GM18511 (cell line): ENCODE measurements around the gene ARID3B.

Experiments
- ATAC-seq: cut with Tn5 transposase; IDR thresholded peaks from one replicate; pipeline ENCODE4 v1.9.1; 2021; ENCODE audit warnings: mild to moderate bottlenecking, moderate library complexity; ENCODE audit not compliant: unreplicated experiment

ARID3B gene

DNA sequence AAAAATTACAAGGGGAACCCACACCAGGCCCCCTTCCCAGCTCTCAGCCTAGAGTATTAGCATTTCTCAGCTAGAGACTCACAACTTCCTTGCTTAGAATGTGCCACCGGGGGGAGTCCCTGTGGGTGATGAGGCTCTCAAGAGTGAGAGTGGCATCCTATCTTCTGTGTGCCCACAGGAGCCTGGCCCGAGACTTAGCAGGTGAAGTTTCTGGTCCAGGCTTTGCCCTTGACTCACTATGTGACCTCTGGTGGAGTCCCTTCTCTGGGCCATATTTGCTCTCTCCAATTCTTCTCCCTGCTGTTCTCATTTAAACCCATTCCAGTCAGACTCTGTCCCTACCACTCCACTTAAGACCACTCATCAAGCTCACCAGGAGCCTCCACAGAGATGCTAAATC is 92.8 kb downstream of the ARID3B start:
- no peak for ATAC-seq

DNA sequence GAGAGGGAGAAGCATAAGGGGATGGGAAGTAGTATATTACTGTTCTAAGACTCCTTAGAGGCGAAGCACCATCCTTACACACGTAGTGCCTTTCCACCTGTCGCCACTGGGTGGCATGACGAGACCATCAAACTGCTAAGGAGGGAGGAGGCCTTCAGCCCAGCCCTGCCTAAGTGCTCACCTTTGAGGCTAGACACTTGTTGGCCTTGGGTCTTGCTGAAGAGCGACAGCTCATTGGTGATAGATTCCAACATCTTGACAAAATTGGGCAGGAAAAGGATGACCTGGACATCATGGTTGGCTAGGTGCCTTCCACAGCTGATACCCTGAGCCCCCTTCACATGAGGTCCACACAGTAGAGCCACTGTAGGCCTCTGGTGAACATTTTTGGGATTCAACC is 94.2 kb downstream of the ARID3B start:
- no peak for ATAC-seq

DNA sequence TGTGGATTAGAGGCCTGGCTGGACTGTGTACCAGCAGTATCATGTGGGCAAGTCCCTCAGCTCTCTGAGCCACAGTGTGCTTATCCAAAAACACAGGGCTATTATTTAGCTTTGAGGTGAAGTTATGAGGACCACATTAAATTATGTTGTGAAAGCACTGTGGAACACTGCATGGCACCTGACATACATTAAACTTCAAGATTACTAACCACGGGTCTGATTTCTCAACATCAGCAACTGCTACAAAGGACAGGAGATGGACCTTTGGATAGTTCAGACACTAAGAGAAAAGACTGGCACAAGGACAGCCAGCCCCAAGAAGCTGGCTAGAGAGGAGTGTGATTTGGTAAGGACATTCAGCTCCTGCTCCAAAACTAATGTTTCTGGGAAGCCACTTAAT is 96.0 kb downstream of the ARID3B start:
- ATAC-seq = no peak

DNA sequence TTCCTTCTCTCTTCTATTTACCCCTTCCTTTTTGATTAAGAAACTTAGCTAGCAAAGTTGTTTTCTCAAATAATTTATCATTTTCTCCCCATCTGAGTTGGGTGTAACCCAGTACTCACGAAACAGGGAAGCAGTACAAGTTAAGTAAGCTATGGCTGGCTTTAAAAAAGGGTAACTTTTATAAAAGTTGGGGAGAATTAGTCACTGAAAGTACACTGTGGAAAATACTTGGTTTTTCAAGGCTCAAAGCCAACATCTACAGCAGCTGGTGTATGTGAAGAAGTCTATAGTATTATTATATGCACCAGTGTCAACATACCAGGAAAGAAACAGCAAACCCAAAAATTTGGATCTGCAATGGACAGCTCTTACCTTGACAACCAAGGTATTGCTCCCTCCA is 100.1 kb downstream of the ARID3B start:
- ATAC-seq = no peak

DNA sequence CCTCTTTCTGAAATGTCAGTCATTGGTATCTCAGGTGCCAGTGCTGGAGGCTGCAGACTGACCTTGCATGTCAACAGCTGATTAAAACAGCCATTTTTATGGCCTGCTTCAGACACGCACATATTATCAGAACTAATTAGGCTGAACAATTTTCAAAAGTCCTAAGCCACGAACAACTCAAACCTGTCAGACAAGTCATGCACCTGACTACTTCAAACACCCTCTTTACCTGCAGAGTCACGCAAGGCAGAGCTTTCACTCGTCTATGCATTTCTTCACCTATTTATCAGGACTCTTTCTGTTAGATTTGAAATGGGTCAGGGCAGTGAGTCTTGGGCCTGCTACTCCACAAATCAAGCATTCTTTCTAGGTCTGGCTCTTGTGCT is 101.3 kb downstream of the ARID3B start:
- ATAC-seq = no peak

DNA sequence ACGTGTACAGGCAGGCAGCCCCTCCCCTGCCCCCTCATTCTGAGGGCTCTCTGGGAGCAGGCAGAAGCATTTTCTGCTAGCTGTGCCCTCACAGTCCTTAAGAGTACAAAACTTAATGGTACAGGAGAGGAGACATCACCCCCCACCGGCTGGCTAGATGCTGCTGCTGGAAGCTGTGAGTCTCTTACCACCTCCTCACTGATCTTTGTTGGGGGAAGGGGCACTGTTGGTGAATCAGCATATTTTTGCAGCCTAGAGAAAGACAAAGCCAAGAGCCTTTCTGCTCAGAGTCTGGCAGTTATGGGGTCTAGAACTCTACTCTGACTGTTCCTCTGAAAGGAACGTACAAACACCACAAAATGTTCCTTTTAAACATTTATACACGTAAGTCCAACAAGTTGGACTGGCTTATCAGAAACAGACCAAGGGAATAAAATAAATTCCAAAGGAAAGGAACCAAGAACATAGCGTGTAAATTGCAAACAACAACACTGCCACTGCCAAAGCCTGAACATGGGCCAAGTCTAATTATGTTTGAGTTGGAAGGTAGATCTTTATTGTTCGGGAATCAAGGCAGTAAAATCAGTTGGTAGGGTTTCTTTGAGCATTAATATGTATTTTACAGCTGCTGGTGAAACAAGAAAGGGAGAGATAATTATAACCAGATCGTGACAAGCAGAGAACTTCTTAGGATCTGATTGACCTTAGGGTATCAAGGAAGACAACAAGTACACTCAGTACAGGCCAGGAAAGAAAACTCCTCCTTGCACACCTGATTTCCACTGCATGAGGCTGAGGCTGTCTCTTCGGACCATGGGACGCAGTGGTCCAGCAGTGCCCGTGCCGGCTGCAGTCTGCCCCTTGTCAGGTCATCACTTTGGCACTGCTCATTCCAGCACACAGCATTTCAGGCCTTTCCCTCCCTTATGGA is 102.0 kb downstream of the ARID3B start:
- no peak for ATAC-seq

DNA sequence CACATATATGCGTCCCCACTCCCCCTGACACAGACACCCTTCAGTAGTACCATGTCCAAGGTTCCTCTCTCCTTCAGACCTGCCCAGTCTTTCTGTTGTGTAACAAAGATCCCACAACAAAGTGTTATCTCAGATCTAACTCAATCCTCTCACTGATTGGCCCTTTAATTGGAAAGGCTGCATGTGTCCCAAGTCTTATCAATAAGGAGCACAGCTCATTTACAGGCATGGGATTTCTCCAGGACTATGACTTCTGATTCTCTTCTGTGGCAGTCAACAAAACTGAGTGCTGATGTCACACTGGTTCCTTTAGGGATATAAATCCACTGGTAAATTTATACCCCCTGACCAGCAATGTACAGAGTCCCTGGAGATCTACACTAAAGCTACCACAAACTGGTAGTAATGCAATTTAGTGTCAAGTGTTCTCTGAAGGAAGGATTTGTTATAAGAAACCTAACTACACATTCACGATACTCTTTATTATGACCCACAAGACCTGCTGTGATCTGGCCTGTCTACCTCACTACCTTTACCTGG is 102.7 kb downstream of the ARID3B start:
- no peak for ATAC-seq

DNA sequence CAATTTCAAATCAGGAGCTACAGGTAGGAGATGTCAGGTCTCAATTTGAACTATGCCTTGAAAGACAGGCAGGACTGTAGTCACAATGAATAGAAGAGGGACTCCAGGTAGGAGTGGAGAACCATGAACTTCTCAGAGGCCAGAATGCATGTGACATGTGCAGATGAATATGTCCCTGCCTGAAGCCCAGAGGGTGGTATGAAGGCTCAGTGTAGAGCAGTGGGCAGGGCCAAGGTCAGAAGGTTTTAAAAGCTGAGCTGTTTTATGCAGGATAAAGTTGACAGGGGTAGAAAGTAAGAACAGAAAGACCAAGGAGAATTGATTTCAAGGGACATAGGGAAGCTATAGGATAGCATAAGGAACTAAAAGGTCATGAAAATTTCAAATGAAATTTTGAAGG is 105.5 kb downstream of the ARID3B start:
- ATAC-seq = no peak
